PC-3 (cell line): Measurements from ENCODE around the gene PAX2.

Source experiments
- EZH2 ChIP-seq: fragments of 300-600 bp; sonication (generic); IDR thresholded peaks from one replicate; pipeline ENCODE4 v1.6.1; 2017; ENCODE audit warnings: antibody characterized with exemption, mild to moderate bottlenecking, low read length; ENCODE audit not compliant: unreplicated experiment
- EZH2phosphoT487 ChIP-seq: fragments of 300-600 bp; sonication (generic); IDR thresholded peaks from 2 replicates; pipeline ENCODE4 v1.6.1; 2018; ENCODE audit warnings: mild to moderate bottlenecking, antibody characterized with exemption, low read length, borderline replicate concordance
- TF ChIP-seq, protein P1 (sequence below): fragments of 300-600 bp; sonication (generic); conservative IDR thresholded peaks from 2 replicates; pipeline ENCODE4 v1.5.1; 2017; ENCODE audit warnings: antibody characterized with exemption, low read depth, mild to moderate bottlenecking, low read length

DNA sequence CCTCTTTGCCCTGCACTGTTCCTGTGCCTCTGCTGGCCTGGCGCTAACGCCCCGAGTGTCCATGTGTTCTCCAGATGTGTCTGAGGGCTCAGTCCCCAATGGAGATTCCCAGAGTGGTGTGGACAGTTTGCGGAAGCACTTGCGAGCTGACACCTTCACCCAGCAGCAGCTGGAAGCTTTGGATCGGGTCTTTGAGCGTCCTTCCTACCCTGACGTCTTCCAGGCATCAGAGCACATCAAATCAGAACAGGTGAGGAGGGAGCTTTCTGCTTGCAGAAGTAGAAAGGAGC, 60.9 kb downstream of the PAX2 start:
- TF ChIP-seq, protein P1, sequence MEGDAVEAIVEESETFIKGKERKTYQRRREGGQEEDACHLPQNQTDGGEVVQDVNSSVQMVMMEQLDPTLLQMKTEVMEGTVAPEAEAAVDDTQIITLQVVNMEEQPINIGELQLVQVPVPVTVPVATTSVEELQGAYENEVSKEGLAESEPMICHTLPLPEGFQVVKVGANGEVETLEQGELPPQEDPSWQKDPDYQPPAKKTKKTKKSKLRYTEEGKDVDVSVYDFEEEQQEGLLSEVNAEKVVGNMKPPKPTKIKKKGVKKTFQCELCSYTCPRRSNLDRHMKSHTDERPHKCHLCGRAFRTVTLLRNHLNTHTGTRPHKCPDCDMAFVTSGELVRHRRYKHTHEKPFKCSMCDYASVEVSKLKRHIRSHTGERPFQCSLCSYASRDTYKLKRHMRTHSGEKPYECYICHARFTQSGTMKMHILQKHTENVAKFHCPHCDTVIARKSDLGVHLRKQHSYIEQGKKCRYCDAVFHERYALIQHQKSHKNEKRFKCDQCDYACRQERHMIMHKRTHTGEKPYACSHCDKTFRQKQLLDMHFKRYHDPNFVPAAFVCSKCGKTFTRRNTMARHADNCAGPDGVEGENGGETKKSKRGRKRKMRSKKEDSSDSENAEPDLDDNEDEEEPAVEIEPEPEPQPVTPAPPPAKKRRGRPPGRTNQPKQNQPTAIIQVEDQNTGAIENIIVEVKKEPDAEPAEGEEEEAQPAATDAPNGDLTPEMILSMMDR: no peak
- no peak for TF ChIP-seq EZH2
- TF ChIP-seq EZH2phosphoT487: no peak
